Measurements from ENCODE around the gene SYNPO.

SYNPO gene

GRCh38 chr5:150640311-150641005, at the start of gene SYNPO:
SYNPO (plus strand) TSS chr5:150640660; CDS start chr5:150648276, 7,616 bp downstream.
- DNase-seq: no peak

GRCh38 chr5:150590979-150591695, 49.3 kb upstream of the SYNPO start:
- no peak for DNase-seq

- DNase-seq: no peak
These were observed 46.9 kb upstream of the SYNPO start for GRCh38 chr5:150593593-150593992.

- DNase-seq: no peak
These were observed 46.5 kb upstream of the SYNPO start for GRCh38 chr5:150593996-150594395.

GRCh38 chr5:150595466-150596031, 44.9 kb upstream of the SYNPO start:
- DNase-seq: no peak

DNA sequence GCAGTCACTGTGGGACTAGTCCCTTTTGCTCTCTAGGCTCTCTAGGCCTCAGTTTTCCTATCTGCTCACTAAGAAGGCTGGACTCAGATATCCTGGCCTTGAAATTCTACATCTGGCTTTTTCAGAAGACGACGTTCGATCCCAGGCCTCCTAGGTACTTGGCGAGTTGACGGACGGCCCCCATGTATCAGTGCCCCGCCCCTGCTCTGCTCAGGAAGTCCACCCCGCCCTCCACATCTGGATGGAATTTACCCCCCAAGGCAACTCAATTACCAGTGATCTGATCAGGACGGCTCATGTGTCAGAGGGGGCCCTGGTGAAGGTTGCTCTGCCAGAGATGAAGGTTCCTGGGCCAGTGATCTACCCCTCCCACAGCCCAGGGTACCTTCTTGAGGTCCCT, 44.1 kb upstream of the SYNPO start:
- no peak for DNase-seq

DNA sequence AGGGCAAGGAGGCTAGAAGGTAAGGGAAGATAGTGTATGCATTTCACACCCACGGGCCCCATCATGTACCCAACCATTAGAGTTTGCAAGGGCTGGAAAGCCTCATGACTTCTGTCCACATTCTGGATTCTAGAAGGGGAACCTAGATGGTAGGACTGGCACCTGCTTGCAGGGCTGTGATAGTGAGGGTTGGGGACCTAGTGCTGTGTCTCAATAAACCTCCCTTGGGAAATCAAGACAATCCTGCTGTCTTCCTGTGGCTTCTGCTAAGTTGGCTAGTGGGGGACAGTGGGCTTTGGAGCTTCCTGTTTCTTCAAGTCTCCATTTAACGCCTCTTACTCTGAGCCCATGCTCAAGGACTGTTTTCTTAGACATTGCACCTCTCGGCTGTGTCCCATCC, 43.6 kb upstream of the SYNPO start:
- DNase-seq: no peak

GRCh38 chr5:150598006-150598405, 42.5 kb upstream of the SYNPO start:
- no peak for DNase-seq

- no peak for DNase-seq
These were observed 41.6 kb upstream of the SYNPO start for GRCh38 chr5:150598821-150599273.

DNA sequence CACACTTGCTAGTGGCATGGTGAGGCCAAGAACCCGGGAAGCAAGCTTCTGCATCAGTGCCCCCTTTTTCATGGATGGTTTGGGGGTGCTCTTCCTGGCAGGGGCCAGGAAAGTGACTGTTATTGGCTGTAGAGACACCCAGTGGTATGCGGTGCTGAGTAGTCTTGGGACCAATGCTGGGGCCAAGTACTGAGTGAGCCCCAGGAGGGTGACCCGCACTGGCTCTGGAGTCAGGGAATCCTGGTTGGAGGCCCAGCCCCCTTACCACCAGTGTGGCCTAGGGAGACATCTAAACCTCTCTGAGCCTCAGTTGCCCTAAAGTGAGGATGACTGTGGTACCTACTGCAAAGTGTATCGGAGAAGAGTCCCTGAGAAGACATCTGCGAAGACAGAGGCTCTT, 41.2 kb upstream of the SYNPO start:
- no peak for DNase-seq

DNA sequence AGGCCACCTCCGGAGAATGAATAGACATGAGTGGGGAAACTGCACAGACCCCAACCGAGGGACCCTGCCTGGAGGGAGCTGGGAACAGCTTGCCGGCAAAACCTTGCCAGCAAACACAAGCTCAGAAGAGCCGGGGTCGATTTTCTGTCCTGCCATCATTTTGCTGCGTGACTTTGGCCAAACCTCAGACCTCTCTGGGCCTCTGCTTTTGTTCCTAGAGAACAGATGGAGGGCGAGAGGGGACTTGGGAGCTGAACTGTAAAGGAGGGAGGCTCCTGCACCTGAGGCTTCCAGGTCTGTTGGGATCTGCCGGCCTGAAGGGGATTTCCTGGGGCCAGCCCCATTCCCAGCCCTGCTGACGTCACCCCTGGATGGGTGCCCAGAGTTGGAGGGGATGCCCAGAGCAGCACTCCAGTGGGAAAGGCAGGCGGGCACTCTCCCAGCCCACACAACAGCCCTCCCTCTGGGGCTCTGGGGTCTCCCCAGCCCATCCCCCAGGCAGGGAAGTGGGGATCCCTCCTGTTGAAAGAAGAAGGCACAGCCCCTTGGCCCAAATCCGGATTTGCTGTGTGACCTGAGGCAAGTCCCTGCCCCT, 40.4 kb upstream of the SYNPO start:
- peak; percentile 34 for DNase-seq

- DNase-seq: no peak
These were observed 39.6 kb upstream of the SYNPO start for GRCh38 chr5:150600616-150601490.

GRCh38 chr5:150601491-150602345, 38.7 kb upstream of the SYNPO start:
- no peak for DNase-seq

GRCh38 chr5:150603052-150603451, 37.4 kb upstream of the SYNPO start:
- no peak for DNase-seq

DNA sequence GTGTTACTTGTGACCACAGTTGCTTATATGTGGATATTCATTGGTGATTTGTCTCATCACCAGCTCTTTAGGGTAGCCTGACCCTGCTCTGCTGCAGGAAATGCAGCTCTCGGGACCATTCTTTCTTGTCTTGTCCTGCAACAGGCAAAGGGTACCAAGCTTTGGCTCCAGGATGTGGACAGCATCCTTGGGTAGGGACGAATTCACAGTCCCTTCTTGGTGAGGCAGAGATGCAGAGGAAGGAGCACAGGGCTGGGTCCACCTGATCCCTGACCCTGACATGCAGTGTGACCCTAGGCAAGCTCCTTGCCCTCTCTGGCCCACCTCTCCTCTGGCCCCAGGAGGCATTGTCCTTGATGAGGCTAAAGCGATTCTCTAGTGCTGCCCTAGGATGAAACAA, 37.0 kb upstream of the SYNPO start:
- no peak for DNase-seq

DNA sequence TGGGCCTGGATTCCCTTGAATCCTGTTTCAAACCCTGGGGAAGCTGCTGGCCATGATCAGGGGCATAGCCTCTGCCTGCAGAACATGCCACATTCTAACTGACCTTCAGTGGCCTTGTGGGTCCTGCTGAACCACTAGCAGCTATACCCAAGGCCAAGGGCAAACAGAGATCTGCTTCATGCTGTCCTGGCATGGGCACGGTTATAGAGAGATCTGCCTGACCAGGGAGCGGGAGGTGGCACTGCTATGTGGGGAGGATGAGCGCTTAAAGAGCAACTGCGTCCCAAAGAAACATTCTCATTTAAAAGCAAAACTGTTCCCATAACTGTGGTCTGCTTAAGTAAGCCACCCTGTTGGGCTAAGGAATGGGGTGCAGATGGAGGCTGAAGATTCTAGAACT, 36.5 kb upstream of the SYNPO start:
- no peak for DNase-seq

GRCh38 chr5:150604894-150605440, 35.5 kb upstream of the SYNPO start:
- no peak for DNase-seq

DNA sequence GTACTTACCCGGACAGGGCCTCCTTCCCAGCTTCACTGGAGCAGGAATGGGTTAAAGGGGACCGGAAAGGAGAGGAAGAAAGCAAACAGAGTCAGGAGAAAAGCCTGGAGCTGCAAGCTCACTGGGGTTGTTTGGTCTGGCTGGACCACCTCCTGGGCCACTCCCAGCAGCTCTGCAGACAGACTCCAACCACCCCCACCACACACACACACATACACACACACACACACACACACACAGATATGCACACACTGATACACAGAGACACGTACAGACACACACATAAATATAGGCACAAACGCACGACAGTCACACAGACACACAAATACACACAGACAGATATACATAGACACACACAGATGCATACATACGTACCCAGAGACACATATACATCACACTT, 34.9 kb upstream of the SYNPO start:
- no peak for DNase-seq

DNA sequence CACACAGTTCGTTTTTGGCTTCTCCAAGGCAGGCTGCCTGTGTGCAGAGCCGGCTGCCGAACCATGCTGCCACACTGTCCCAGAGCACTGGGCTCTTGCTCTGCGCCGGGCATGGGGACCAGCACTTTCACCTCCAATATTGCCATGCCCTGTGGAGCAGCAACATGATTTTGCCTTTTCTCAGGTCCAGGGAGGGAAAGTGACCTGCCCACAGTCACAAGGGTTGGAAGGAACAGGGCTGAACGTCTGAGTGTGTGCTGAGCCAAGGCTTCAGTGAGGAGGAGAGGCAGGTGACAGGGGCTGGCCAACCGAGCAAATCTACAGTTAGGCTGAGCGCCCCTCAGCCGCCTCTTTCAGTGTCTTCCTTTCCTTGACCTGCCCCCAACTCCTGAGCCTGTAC, 34.0 kb upstream of the SYNPO start:
- no peak for DNase-seq

DNA sequence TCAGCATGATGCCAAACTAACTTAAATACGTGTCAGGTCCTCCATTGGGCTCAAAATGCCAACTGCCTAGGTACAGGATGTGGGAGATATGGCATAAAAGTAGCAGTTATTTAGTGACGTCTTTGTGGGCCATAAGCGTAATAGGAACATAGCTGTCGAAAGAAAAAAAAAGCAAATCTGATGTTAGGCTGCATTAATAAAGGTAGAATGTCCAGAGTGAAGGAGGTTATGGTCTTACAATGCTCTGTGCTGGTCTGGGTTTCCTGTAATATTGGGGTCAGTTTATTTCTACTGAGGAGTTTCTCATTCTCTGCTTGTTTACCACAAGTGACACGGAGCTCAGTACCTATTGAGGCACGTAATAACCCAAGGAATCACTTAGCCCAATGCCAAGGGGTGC, 33.4 kb upstream of the SYNPO start:
- DNase-seq: no peak

- no peak for DNase-seq
These were observed 32.5 kb upstream of the SYNPO start for GRCh38 chr5:150607991-150608390.

GRCh38 chr5:150608991-150609390, 31.5 kb upstream of the SYNPO start:
- no peak for DNase-seq
